ENCODE measurements around the gene B3GALT6.

DNA sequence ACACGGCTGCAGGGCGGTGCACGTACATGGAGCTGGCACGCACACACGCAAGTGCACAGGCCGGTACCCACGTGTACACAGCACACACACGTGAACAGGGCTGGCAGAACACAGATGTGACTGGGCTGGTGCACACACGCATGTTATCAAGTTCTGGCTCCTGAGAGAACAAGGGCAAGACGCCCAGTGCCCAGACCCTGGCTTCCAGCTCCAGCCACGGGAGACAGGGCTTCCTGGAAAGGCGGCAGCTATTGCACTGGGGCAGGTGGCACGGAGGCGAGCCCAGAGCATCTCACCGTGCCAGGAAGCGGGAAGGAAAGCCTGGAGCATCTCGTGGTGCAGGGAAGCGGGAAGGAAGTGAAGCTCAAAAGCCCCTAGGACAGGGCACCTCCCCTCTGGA, 6.1 kb upstream of the B3GALT6 start:
- no peak for TF ChIP-seq POLR2A (IDR thresholded peaks at IDR 0.05; ENCODE audit: low read depth, low read length)
- no peak for TF ChIP-seq TAF1 (IDR thresholded peaks at IDR 0.05; ENCODE audit: low read depth, low read length)
- no peak for TF ChIP-seq POLR2AphosphoS5 (IDR thresholded peaks at IDR 0.05; ENCODE audit: low read depth, low read length)
- no peak for TF ChIP-seq SPI1 (IDR thresholded peaks at IDR 0.05; ENCODE audit: low read depth, low read length)

Measured in GM12891 (cell line).